IMR-90 (cell line): ENCODE measurements around the gene CPED1. TPM values are rescaled to one million over a fixed set of nuclear protein-coding genes. Genes with fewer than 3 reads are reported as not detected.

ENCODE experiments used
- ATAC-seq: fragments of 200-7000 bp; cut with Tn5 transposase; 2 replicates; pipeline ENCODE4 v1.9.1; 2020; ENCODE audit warnings: low read depth, mild to moderate bottlenecking, moderate library complexity
- BruUV-seq: library from RNA; stranded (reverse); fragments of 400-500 nt; replicated peaks from 2 replicates; lab custom pipeline; 2021; lab: Mats Ljungman, UMichigan
- CTCF ChIA-PET: fragments of 300-600 bp; formaldehyde crosslinking; extraction: SDS; loops from one replicate; lab custom pipeline; 2021; ENCODE audit warnings: antibody characterized with exemption; lab: Yijun Ruan, JAX
- POLR2A ChIA-PET: fragments of 300-600 bp; sonication (Branson Sonifier 250); formaldehyde crosslinking; loops from one replicate; lab custom pipeline; 2022; ENCODE audit warnings: antibody characterized with exemption; ENCODE audit not compliant: unreplicated experiment; lab: Charles Lee
- DNase-seq: peaks from one replicate; pipeline ENCODE4 v3.0.0; 2013
- H2AFZ ChIP-seq: replicated peaks from 2 replicates; pipeline ENCODE3; 2013; ENCODE audit warnings: low read length, mild to moderate bottlenecking; ENCODE audit not compliant: poor library complexity
- H2AK5ac ChIP-seq: 2 replicates; pipeline ENCODE4 v1.6.1; 2013; ENCODE audit warnings: low read depth, low read length, inconsistent platforms
- H2AK9ac ChIP-seq: replicated peaks from 2 replicates; pipeline ENCODE3; 2013; ENCODE audit warnings: mild to moderate bottlenecking, low read depth, low read length, moderate library complexity; ENCODE audit not compliant: poor library complexity
- H2BK120ac ChIP-seq: 2 replicates; pipeline ENCODE4 v1.6.1; 2013; ENCODE audit warnings: low read depth, low read length, inconsistent platforms
- H2BK15ac ChIP-seq: 3 replicates; pipeline ENCODE4 v1.6.1; 2013; ENCODE audit warnings: low read depth, low read length, inconsistent platforms
- H2BK20ac ChIP-seq: 2 replicates; pipeline ENCODE4 v1.6.1; 2013; ENCODE audit warnings: low read depth, mild to moderate bottlenecking, inconsistent platforms, low read length, moderate library complexity
- H2BK5ac ChIP-seq: 2 replicates; pipeline ENCODE4 v1.6.1; 2013; ENCODE audit warnings: mild to moderate bottlenecking, low read depth, low read length, inconsistent platforms; ENCODE audit not compliant: poor library complexity, severe bottlenecking
- H3K14ac ChIP-seq: replicated peaks from 2 replicates; pipeline ENCODE4 v1.6.1; 2013; ENCODE audit warnings: low read depth, low read length, inconsistent platforms
- H3K18ac ChIP-seq: 2 replicates; pipeline ENCODE4 v1.6.1; 2013; ENCODE audit warnings: low read depth, low read length, control low read depth
- H3K23ac ChIP-seq: 2 replicates; pipeline ENCODE4 v1.6.1; 2013; ENCODE audit warnings: low read depth, low read length, inconsistent platforms
- H3K27ac ChIP-seq: 2 replicates; pipeline ENCODE4 v1.5.1; 2013; ENCODE audit warnings: mild to moderate bottlenecking, control low read depth, low read length; ENCODE audit not compliant: insufficient read depth
- H3K27me3 ChIP-seq: 2 replicates; pipeline ENCODE4 v1.6.1; 2013; ENCODE audit warnings: low read length; ENCODE audit not compliant: control insufficient read depth, insufficient read depth
- H3K36me3 ChIP-seq: 2 replicates; pipeline ENCODE4 v1.6.1; 2013; ENCODE audit warnings: low read length, mixed read lengths; ENCODE audit not compliant: control insufficient read depth, insufficient read depth
- H3K4ac ChIP-seq: 2 replicates; pipeline ENCODE4 v1.6.1; 2013; ENCODE audit warnings: low read depth, low read length, inconsistent platforms
- H3K4me1 ChIP-seq: 2 replicates; pipeline ENCODE4 v1.6.1; 2013; ENCODE audit warnings: low read length, mixed read lengths; ENCODE audit not compliant: control insufficient read depth, insufficient read depth
- H3K4me2 ChIP-seq: 2 replicates; pipeline ENCODE4 v1.6.1; 2013; ENCODE audit warnings: low read depth, mild to moderate bottlenecking, control low read depth, low read length, moderate library complexity
- H3K4me3 ChIP-seq: 2 replicates; pipeline ENCODE4 v1.5.1; 2013; ENCODE audit warnings: low read depth, mild to moderate bottlenecking, control low read depth, low read length, moderate library complexity; ENCODE audit not compliant: insufficient read depth
- H3K56ac ChIP-seq: 2 replicates; pipeline ENCODE4 v1.6.1; 2013; ENCODE audit warnings: low read length, inconsistent platforms; ENCODE audit not compliant: insufficient read depth; ENCODE audit errors: extremely low read depth
- H3K79me1 ChIP-seq, 2 experiments: 2 replicates each; pipeline ENCODE4 v1.6.1; 2013; ENCODE audit warnings: low read length in 2 of 2, inconsistent platforms in 1 of 2, low read depth in 1 of 2
- H3K9ac ChIP-seq: 2 replicates; pipeline ENCODE4 v1.6.1; 2013; ENCODE audit warnings: low read depth, low read length, control low read depth
- H3K9me1 ChIP-seq: 2 replicates; pipeline ENCODE4 v1.6.1; 2013; ENCODE audit warnings: low read length, inconsistent platforms; ENCODE audit not compliant: insufficient read depth
- H3K9me3 ChIP-seq: 2 replicates; pipeline ENCODE4 v1.6.1; 2013; ENCODE audit warnings: low read length; ENCODE audit not compliant: control insufficient read depth, insufficient read depth
- H4K20me1 ChIP-seq: 2 replicates; pipeline ENCODE4 v1.6.1; 2013; ENCODE audit warnings: low read length, inconsistent platforms; ENCODE audit not compliant: insufficient read depth
- H4K5ac ChIP-seq: 2 replicates; pipeline ENCODE4 v1.6.1; 2013; ENCODE audit warnings: mild to moderate bottlenecking, low read depth, low read length, control low read depth
- H4K8ac ChIP-seq, 2 experiments: 2 replicates each; pipeline ENCODE4 v1.6.1; 2013; ENCODE audit warnings: low read depth in 2 of 2, low read length in 2 of 2, control low read depth in 1 of 2, inconsistent platforms in 1 of 2
- H4K91ac ChIP-seq: 2 replicates; pipeline ENCODE4 v1.6.1; 2013; ENCODE audit warnings: low read depth, low read length, inconsistent platforms; ENCODE audit not compliant: insufficient read depth
- BHLHE40 ChIP-seq: fragments of 150-350 bp; IDR thresholded peaks from 2 replicates; pipeline ENCODE4 v1.6.1; 2016; ENCODE audit warnings: mild to moderate bottlenecking, low read depth, low read length
- FOS ChIP-seq: fragments of 150-350 bp; IDR thresholded peaks from 2 replicates; pipeline ENCODE4 v1.6.1; 2016; ENCODE audit warnings: low read depth, low read length
- RAD21 ChIP-seq: IDR thresholded peaks from 2 replicates; pipeline ENCODE4 v1.6.1; 2012; ENCODE audit warnings: low read length, improper control_type of control experiment
- RCOR1 ChIP-seq: IDR thresholded peaks from 2 replicates; pipeline ENCODE4 v1.6.1; 2012; ENCODE audit warnings: mild to moderate bottlenecking, low read length, improper control_type of control experiment; ENCODE audit not compliant: insufficient replicate concordance
- WGBS, 2 experiments: methylation state at CpG; one replicate each; pipeline versions ENCODE4 v1.1.5 to v1.1.7; 2013; ENCODE audit warnings: missing lambda C conversion rate in 2 of 2; ENCODE audit not compliant: insufficient read length in 1 of 2; ENCODE audit errors: extremely low coverage in 2 of 2; 5-methylcytosine and 5-hydroxymethylcytosine counted together
- dilution Hi-C: fragments of 300-500 bp; cut with HindIII; formaldehyde crosslinking; loops from one replicate; pipeline ENCODE4 v1.14.3; 2018; ENCODE audit warnings: low sequenced_read_pairs; ENCODE audit not compliant: unreplicated experiment
- in situ Hi-C: fragments of 300-500 bp; cut with MboI; formaldehyde crosslinking; loops from 3 replicates; pipeline ENCODE4 v1.14.3; 2019; ENCODE audit warnings: low sequenced_read_pairs, inconsistent platforms, mixed read lengths
- intact Hi-C: fragments of 100-400 bp; cut with micrococcal nuclease; formaldehyde crosslinking; loops from 2 replicates; pipeline ENCODE4 v1.10.0; 2022
- polyA plus RNA-seq, 3 experiments: library from polyadenylated mRNA; depleted of rRNA; stranded (reverse); fragments of >200 nt; gene quantifications; 2 replicates each; pipeline ENCODE4 v1.2.3, GENCODE V29; 2012; ENCODE audit warnings: low replicate concordance in 1 of 3
- total RNA-seq: library from RNA; depleted of rRNA; stranded (reverse); fragments of >200 nt; gene quantifications from 2 replicates; pipeline ENCODE4 v1.2.3, GENCODE V29; 2012
- TF ChIP-seq, protein P1 (sequence below): conservative IDR thresholded peaks from 2 replicates; pipeline ENCODE4 v1.5.1; 2012; ENCODE audit warnings: mild to moderate bottlenecking, low read depth, low read length, improper control_type of control experiment

CPED1 gene
- total and polyA plus RNA-seq, 2 of the 4 experiments (the other 2 are of a cell fraction), result 31.2 to 96.8 TPM

DNA sequence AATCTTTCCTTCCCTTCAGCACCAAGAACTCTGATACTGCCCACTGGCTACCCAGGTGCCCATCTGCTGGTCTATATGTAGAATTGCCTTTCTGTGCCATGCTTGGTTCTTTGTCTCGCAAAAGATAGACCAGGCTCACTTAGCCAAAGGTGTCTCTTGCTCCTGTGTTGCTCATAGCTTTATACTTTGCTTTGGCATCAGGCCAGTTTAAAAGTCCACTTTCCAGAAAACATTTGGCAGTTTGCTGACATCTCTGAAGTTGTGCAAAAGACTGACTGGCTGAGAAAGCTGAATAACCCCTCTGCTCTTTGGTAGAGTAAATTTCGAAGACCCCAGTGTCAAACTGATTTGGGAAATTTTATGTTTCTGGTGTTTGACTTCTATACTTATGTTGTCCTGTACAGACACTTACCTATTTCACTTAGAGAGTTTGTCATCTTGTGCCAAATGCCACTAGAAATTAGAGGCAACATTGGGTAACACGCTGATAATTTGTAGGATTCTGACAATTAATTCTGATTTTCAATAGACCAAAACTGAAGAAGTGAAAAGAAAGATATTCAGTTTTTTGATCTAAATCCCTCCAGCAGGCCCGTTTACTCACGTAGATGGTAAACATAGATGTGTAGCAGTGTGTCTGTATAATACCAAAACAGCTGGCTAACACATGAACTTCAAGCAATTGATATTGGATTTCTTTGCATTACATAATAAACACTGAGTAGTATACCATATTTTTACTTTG lies 91.1 kb downstream of the CPED1 start:
- peak overlapping the region; percentile 27; the same call in 1 of the 2 replicates for H3K4me2 ChIP-seq
- WGBS, 2 experiments, result 100% methylated on average over 1 of the region's 5 CpGs; no CpG with 5 or more reads in 1 of the 2 experiments
- H3K36me3 ChIP-seq, result no peaks in the 10 kb centered on the region
- ChIA-PET CTCF (interaction anchor here (6.1 kb wide), 1 partner anchor 91 kb away, joined by 46 read pairs; the partner anchor contains the start of gene CPED1), POLR2A (no interaction called here)
- intact Hi-C loops (loop anchor here (2.0 to 10.0 kb wide), 3 partner anchors 221 to 495 kb away; partner anchors contain the start of gene TSPAN12), in situ Hi-C loops (loop anchor here (5.0 kb wide), 1 partner anchor 87 kb away; no protein-coding TSS in a partner anchor), dilution Hi-C loops (loop anchor here (25.0 kb wide), 1 partner anchor 92 kb away; the partner anchor contains the start of gene CPED1)
- H3K9me3 ChIP-seq, result no peaks in the 10 kb centered on the region
- peak overlapping the region; percentile 52; the same call in 1 of the 3 replicates for H2BK15ac ChIP-seq
- H2AFZ ChIP-seq, result no peak overlapping the region
- H2AK9ac ChIP-seq, result no peak overlapping the region
- peak overlapping the region; percentile 70 for H2BK5ac ChIP-seq
- H3K56ac ChIP-seq, result no peak overlapping the region
- H4K8ac ChIP-seq, result peak overlapping the region in 1 of 2 experiments; percentile 0; a peak in 1 of 4 replicates
- no peak overlapping the region for H3K27ac ChIP-seq
- peak overlapping the region; percentile 21; the same call in 1 of the 2 replicates for H3K23ac ChIP-seq
- H3K27me3 ChIP-seq, result no peaks in the 10 kb centered on the region
- H4K20me1 ChIP-seq, result no peaks in the 10 kb centered on the region
- peaks cover 11% of the 10 kb centered on the region for H3K9me1 ChIP-seq
- H3K4me3 ChIP-seq, result no peak overlapping the region
- DNase-seq (peak; percentile 51), ATAC-seq (no peak)
- H2BK120ac ChIP-seq, result peak overlapping the region; percentile 7; the same call in 1 of the 2 replicates
- peaks cover 24 to 49% of the 10 kb centered on the region in 2 experiments for H3K79me1 ChIP-seq
- TF ChIP-seq RCOR1 (no peak), FOS (no peak), RAD21 (peak; percentile 32), BHLHE40 (no peak)
- TF ChIP-seq, protein P1, sequence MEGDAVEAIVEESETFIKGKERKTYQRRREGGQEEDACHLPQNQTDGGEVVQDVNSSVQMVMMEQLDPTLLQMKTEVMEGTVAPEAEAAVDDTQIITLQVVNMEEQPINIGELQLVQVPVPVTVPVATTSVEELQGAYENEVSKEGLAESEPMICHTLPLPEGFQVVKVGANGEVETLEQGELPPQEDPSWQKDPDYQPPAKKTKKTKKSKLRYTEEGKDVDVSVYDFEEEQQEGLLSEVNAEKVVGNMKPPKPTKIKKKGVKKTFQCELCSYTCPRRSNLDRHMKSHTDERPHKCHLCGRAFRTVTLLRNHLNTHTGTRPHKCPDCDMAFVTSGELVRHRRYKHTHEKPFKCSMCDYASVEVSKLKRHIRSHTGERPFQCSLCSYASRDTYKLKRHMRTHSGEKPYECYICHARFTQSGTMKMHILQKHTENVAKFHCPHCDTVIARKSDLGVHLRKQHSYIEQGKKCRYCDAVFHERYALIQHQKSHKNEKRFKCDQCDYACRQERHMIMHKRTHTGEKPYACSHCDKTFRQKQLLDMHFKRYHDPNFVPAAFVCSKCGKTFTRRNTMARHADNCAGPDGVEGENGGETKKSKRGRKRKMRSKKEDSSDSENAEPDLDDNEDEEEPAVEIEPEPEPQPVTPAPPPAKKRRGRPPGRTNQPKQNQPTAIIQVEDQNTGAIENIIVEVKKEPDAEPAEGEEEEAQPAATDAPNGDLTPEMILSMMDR, result peak; percentile 28
- H2AK5ac ChIP-seq, result no peak overlapping the region; the same call in 1 of the 2 replicates
- H3K4me1 ChIP-seq, result peaks cover 14% of the 10 kb centered on the region
- peak overlapping the region; percentile 16; the same call in 1 of the 2 replicates for H4K91ac ChIP-seq
- 0 out of 2 replicates have a peak overlapping the region, but pooled peaks have one; percentile 9 for H2BK20ac ChIP-seq
- BruUV-seq, result no TSS peak
- H3K9ac ChIP-seq, result no peak overlapping the region
- peak overlapping the region; percentile 2; the same call in 1 of the 2 replicates for H4K5ac ChIP-seq
- H3K14ac ChIP-seq, result peak overlapping the region; percentile 24
- peak overlapping the region; percentile 51; the same call in 1 of the 2 replicates for H3K18ac ChIP-seq
- H3K4ac ChIP-seq, result peak overlapping the region; percentile 76
